Upper lobe of left lung (tissue), 4 donors: Measurements from ENCODE around the gene PIAS2.
"Not testable (repeated sequence)": the region's sequence is repeated elsewhere in the genome, so short reads cannot be mapped to it uniquely, and the experiment has no call there.

Experiments used
- POLR2A ChIP-seq, 4 donors: fragments of 450-650 bp; IDR thresholded peaks; one replicate each; pipeline ENCODE4 v1.5.1; 2016 to 2017; ENCODE audit warnings: antibody characterized with exemption in 4 of 4, mild to moderate bottlenecking in 2 of 4
- POLR2AphosphoS5 ChIP-seq, 2 donors: sonication (generic); formaldehyde crosslinking; IDR thresholded peaks; one replicate each; pipeline ENCODE4 v1.5.1; 2017; ENCODE audit warnings: antibody characterized with exemption in 2 of 2
- TF ChIP-seq, protein P1 (sequence below), 6 experiments: fragments of 450-650 bp in 4 of 6; fragments of 200-600 bp in 2 of 6; sonication (generic) in 2 of 6; IDR thresholded peaks; one replicate each; pipeline ENCODE4 v1.5.1; 2016 to 2019; ENCODE audit warnings: antibody characterized with exemption in 6 of 6

DNA sequence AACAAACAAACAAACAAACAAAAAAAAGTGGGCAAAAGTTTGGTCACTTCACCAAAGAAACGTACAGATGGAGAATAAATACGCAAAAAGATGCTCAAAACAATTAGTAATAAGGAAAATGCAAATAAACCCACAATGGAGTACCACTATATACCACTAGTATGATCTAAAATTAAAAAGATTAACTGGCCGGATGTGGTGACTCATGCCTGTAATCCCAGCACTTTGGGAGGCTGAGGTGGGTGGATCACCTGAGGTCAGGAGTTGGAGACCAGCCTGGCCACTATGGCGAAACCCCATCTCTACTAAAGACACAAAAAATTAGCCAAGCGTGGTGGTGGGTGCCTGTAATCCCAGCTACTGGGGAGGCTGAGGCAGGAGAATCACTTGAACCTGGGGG lies 84.9 kb downstream of the PIAS2 start:
- TF ChIP-seq, protein P1, sequence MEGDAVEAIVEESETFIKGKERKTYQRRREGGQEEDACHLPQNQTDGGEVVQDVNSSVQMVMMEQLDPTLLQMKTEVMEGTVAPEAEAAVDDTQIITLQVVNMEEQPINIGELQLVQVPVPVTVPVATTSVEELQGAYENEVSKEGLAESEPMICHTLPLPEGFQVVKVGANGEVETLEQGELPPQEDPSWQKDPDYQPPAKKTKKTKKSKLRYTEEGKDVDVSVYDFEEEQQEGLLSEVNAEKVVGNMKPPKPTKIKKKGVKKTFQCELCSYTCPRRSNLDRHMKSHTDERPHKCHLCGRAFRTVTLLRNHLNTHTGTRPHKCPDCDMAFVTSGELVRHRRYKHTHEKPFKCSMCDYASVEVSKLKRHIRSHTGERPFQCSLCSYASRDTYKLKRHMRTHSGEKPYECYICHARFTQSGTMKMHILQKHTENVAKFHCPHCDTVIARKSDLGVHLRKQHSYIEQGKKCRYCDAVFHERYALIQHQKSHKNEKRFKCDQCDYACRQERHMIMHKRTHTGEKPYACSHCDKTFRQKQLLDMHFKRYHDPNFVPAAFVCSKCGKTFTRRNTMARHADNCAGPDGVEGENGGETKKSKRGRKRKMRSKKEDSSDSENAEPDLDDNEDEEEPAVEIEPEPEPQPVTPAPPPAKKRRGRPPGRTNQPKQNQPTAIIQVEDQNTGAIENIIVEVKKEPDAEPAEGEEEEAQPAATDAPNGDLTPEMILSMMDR (IDR thresholded peaks at IDR 0.05), result not testable (repeated sequence)
- not testable (repeated sequence) for TF ChIP-seq POLR2A, POLR2AphosphoS5 (IDR thresholded peaks at IDR 0.05)
